ENCODE measurements around the gene SLC4A5.

Gene SLC4A5

DNA sequence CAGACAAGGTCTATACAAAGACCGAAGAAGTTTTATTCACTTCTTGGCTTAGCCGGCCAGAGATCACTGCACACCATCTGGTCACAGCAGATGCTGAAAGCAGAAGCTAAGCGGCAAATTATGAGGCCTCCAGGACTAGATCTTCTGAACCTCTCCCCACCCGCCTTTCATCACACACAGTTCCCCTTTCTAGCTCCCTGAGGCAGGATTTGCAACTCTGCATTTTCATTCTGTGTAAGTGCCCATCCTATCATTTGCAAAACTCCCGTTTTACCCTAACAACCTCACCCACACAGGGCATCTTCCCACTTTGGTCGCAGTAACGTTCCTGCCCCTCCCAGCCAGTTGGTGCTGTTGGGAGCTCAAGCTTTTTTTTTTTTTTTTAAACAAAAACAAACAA is 161.5 kb downstream of the SLC4A5 start:
- no peak overlapping the region for H3K4me3 ChIP-seq (ENCODE audit: low read depth, low read length)
- ChIA-PET CTCF (interaction anchor here (1.7 to 6.3 kb wide), 2 partner anchors 10 to 16 kb away, joined by 4 to 31 read pairs; partner anchors contain the start of gene MTHFD2), POLR2A (interaction anchor here (1.0 kb wide), 1 partner anchor 17 kb away, joined by 5 read pairs; the partner anchor contains the start of gene MTHFD2)
- TF ChIP-seq, protein P1, sequence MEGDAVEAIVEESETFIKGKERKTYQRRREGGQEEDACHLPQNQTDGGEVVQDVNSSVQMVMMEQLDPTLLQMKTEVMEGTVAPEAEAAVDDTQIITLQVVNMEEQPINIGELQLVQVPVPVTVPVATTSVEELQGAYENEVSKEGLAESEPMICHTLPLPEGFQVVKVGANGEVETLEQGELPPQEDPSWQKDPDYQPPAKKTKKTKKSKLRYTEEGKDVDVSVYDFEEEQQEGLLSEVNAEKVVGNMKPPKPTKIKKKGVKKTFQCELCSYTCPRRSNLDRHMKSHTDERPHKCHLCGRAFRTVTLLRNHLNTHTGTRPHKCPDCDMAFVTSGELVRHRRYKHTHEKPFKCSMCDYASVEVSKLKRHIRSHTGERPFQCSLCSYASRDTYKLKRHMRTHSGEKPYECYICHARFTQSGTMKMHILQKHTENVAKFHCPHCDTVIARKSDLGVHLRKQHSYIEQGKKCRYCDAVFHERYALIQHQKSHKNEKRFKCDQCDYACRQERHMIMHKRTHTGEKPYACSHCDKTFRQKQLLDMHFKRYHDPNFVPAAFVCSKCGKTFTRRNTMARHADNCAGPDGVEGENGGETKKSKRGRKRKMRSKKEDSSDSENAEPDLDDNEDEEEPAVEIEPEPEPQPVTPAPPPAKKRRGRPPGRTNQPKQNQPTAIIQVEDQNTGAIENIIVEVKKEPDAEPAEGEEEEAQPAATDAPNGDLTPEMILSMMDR (IDR thresholded peaks at IDR 0.05; ENCODE audit: insufficient read depth, low read length, missing control alignments): no peak
- DNase-seq (ENCODE audit: low read depth, low spot score): no peak

GRCh38 chr2:74179063-74179865 is 164.0 kb downstream of the SLC4A5 start:
- peak overlapping the region; percentile 53 for H3K4me3 ChIP-seq (ENCODE audit: low read depth, low read length)
- TF ChIP-seq, protein P1 (IDR thresholded peaks at IDR 0.05; ENCODE audit: insufficient read depth, low read length, missing control alignments): no peak
- CTCF ChIA-PET: interaction anchor here (0.6 to 6.3 kb wide), 9 partner anchors 9 to 212 kb away, joined by 3 to 31 read pairs (median 5); partner anchors contain the start of genes BOLA3 and MTHFD2

GRCh38 chr2:74178211-74179062 is 164.8 kb downstream of the SLC4A5 start, which contains the start of gene MOB1A:
TSS of gene MOB1A (minus strand) at chr2:74178879. CDS start at chr2:74178674, 205 bp downstream.
- H3K4me3 ChIP-seq (ENCODE audit: low read depth, low read length): peak within 1 kb of the TSS; percentile 77
- POLR2A ChIA-PET: interaction anchor here (0.7 to 1.9 kb wide), 10 partner anchors 10 to 944 kb away, joined by 3 to 29 read pairs (median 4); partner anchors contain the start of genes BOLA3, CCT7 and MTHFD2
- TF ChIP-seq, protein P1 (IDR thresholded peaks at IDR 0.05; ENCODE audit: insufficient read depth, low read length, missing control alignments): no peak
- DNase-seq (ENCODE audit: low read depth, low spot score): peak; percentile 85
- CTCF ChIA-PET: interaction anchor here (0.7 to 6.3 kb wide), 11 partner anchors 10 to 354 kb away, joined by 3 to 31 read pairs (median 5); partner anchors contain the start of genes BOLA3 and MTHFD2

More at GRCh38 chr2:74179063-74179865, 164.0 kb downstream of the SLC4A5 start:
- DNase-seq (ENCODE audit: low read depth, low spot score): no peak
- POLR2A ChIA-PET: interaction anchor here (0.7 to 1.9 kb wide), 7 partner anchors 9 to 945 kb away, joined by 3 to 29 read pairs (median 4); partner anchors contain the start of genes BOLA3, CCT7 and MTHFD2

- ChIA-PET CTCF (interaction anchor here (0.6 to 6.3 kb wide), 8 partner anchors 21 to 353 kb away, joined by 3 to 31 read pairs (median 4); partner anchors contain the start of genes BOLA3 and MTHFD2), POLR2A (interaction anchor here (0.7 to 1.9 kb wide), 6 partner anchors 10 to 27 kb away, joined by 3 to 29 read pairs (median 4); partner anchors contain the start of gene MTHFD2)
- no peak for DNase-seq (ENCODE audit: low read depth, low spot score)
- TF ChIP-seq, protein P1 (IDR thresholded peaks at IDR 0.05; ENCODE audit: insufficient read depth, low read length, missing control alignments): no peak
- H3K4me3 ChIP-seq (ENCODE audit: low read depth, low read length): peak overlapping the region; percentile 77
Measured at GRCh38 chr2:74177696-74178095, 165.5 kb downstream of the SLC4A5 start.

GRCh38 chr2:74174909-74175308 is 168.3 kb downstream of the SLC4A5 start:
- H3K4me3 ChIP-seq (ENCODE audit: low read depth, low read length): no peak overlapping the region
- TF ChIP-seq, protein P1 (IDR thresholded peaks at IDR 0.05; ENCODE audit: insufficient read depth, low read length, missing control alignments): no peak
- ChIA-PET CTCF (interaction anchor here (1.5 kb wide), 1 partner anchor 351 kb away, joined by 3 read pairs; no protein-coding TSS in a partner anchor), POLR2A (no interaction called here)
- DNase-seq (ENCODE audit: low read depth, low spot score): no peak

All from AG04449 (cell line).